ENCODE results near the gene C1orf226. TPM values are rescaled to one million over a fixed set of nuclear protein-coding genes. Genes with fewer than 3 reads are reported as not detected.
A peak's percentile ranks its signal among the peaks of the same experiment; 100 is the strongest.

The C1orf226 gene
- total and polyA plus RNA-seq, 9 of the 15 experiments (the other 6 are each of a cell fraction or from before 2014, with no cell fraction given): 0.10 to 1.4 (median 0.47) TPM

DNA sequence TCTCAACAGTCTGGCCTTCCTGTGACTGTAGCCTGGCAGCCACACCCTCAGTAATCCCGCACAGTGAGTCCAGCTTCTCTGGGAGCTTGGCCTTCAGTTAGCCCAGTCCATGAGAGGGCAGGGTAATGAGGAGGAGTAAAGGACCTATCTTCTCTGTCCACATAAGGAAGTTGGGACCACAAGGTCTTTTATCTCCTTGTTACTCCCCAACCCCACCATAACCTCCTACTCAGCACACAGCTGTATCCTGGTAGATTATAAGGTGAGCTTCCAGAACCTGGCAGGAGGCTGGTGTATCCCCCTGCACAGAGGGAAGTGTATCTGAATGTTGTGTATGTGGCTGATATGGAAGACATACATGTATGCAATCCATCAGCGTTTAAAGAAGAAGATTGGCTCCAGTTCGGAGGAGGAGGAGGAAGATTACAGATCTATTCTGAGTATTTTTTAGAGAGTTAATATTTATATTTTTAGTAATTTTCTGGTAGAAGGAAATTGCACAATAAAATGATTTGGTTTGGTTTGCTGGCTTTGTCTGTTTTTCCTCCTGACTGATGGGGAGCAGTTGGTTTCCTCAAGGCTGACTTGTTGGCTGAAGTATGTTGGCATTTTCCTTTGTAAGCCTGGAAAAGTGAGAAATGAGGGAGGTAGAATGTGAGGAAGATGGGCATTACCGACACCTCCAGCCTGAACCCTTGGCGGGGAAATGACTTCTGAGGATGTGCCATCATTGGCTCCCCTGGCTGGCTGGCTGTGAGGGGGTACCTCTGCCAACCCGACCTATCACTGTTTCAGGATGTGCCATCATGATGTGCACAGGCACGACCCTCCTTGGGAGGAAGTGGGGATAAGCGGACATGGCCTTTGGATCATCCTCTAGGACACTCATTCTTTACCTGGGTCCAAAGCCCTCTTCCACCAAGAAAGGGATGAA lies 5.0 kb downstream of the C1orf226 start (continued):
- TF ChIP-seq BRF2 (IDR thresholded peaks at IDR 0.05; ENCODE audit: borderline replicate concordance, insufficient read depth, insufficient read length): no peak
- TF ChIP-seq SNAPC5 (CRISPR knock-in tag; IDR thresholded peaks at IDR 0.05): no peak
- 0 out of 2 replicates have a peak, but pooled peaks have one; percentile 58 for TF ChIP-seq ELF4 (CRISPR knock-in tag; IDR thresholded peaks at IDR 0.05)
- TF ChIP-seq U2AF2 (optimal IDR thresholded peaks at IDR 0.05; ENCODE audit: low read depth, low read length): no peak
- peak; percentile 90 for TF ChIP-seq SOX6 (IDR thresholded peaks at IDR 0.05)
- TF ChIP-seq SMARCC2 (IDR thresholded peaks at IDR 0.05; ENCODE audit: low read depth): peak; percentile 87
- TF ChIP-seq BACH1 (tag; IDR thresholded peaks at IDR 0.05): no peak
- no peak for TF ChIP-seq HMG20B (CRISPR knock-in tag; IDR thresholded peaks at IDR 0.05)
- TF ChIP-seq USF1 (CRISPR knock-in tag; IDR thresholded peaks at IDR 0.05): no peak
- TF ChIP-seq, protein P1, sequence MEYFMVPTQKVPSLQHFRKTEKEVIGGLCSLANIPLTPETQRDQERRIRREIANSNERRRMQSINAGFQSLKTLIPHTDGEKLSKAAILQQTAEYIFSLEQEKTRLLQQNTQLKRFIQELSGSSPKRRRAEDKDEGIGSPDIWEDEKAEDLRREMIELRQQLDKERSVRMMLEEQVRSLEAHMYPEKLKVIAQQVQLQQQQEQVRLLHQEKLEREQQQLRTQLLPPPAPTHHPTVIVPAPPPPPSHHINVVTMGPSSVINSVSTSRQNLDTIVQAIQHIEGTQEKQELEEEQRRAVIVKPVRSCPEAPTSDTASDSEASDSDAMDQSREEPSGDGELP (CRISPR knock-in tag; IDR thresholded peaks at IDR 0.05; ENCODE audit: borderline replicate concordance): no peak; the same call in none of the 2 replicates
- TF ChIP-seq CHAMP1 (IDR thresholded peaks at IDR 0.05): peak; percentile 84
- TF ChIP-seq HDAC8 (tag; IDR thresholded peaks at IDR 0.05): no peak
- peak; percentile 65; the same call in 1 of the 2 replicates for TF ChIP-seq NFE2 (IDR thresholded peaks at IDR 0.05; ENCODE audit: low read depth)
- no peak for TF ChIP-seq ZNF277 (CRISPR knock-in tag; IDR thresholded peaks at IDR 0.05; ENCODE audit: borderline replicate concordance)
- TF ChIP-seq HEY1 (CRISPR knock-in tag; IDR thresholded peaks at IDR 0.05; ENCODE audit: borderline replicate concordance): no peak
- no peak for TF ChIP-seq E2F4 (CRISPR knock-in tag; IDR thresholded peaks at IDR 0.05; ENCODE audit: low read depth)
- no peak for TF ChIP-seq RBM15 (IDR thresholded peaks at IDR 0.05; ENCODE audit: insufficient read depth, low read length)
- TF ChIP-seq ZNF57 (CRISPR knock-in tag; IDR thresholded peaks at IDR 0.05): no peak
- TF ChIP-seq LCOR (CRISPR knock-in tag; IDR thresholded peaks at IDR 0.05): peak; percentile 93
